NCI-H2107 (cell line): Measurements from ENCODE around the gene RPS18.

Source experiments
- DNase-seq: peaks from one replicate; lab custom pipeline; 2025; lab: John Stamatoyannopoulos, UW

Gene RPS18

GRCh38 chr6:33289784-33290315, 18.0 kb downstream of the RPS18 start:
- DNase-seq, result no peak

GRCh38 chr6:33290459-33290858, 18.6 kb downstream of the RPS18 start:
- no peak for DNase-seq

GRCh38 chr6:33292996-33293682, 21.3 kb downstream of the RPS18 start:
- DNase-seq, result no peak

- DNase-seq, result no peak
These were observed 22.4 kb downstream of the RPS18 start for GRCh38 chr6:33294086-33294823.

- DNase-seq, result no peak
These were observed 23.9 kb downstream of the RPS18 start for GRCh38 chr6:33295621-33296369.

- DNase-seq, result no peak
These were observed 25.0 kb downstream of the RPS18 start for GRCh38 chr6:33296797-33297405.

GRCh38 chr6:33297406-33297955, 25.6 kb downstream of the RPS18 start:
- no peak for DNase-seq

- no peak for DNase-seq
These were observed 26.3 kb downstream of the RPS18 start for GRCh38 chr6:33297956-33298772.

GRCh38 chr6:33298773-33299236, 26.9 kb downstream of the RPS18 start, which contains the start of gene RGL2:
RGL2 (minus strand) TSS chr6:33298942; CDS start chr6:33298610, 332 bp downstream.
- DNase-seq, result no peak

GRCh38 chr6:33299237-33299944, 27.5 kb downstream of the RPS18 start:
- peak; percentile 45 for DNase-seq

GRCh38 chr6:33301877-33302276, 30.0 kb downstream of the RPS18 start:
- no peak for DNase-seq

- no peak for DNase-seq
These were observed 32.3 kb downstream of the RPS18 start for GRCh38 chr6:33304216-33304615.

GRCh38 chr6:33305052-33305451, 33.2 kb downstream of the RPS18 start:
- DNase-seq, result no peak

GRCh38 chr6:33306356-33306755, 34.5 kb downstream of the RPS18 start:
- no peak for DNase-seq

GRCh38 chr6:33312361-33313104, 40.7 kb downstream of the RPS18 start:
- DNase-seq, result no peak

- DNase-seq, result no peak
These were observed 41.3 kb downstream of the RPS18 start for GRCh38 chr6:33313105-33313708.

- DNase-seq, result no peak
These were observed 42.0 kb downstream of the RPS18 start, which contains the start of gene TAPBP for GRCh38 chr6:33313709-33314514. TAPBP (minus strand) TSS chr6:33314078; CDS start chr6:33314041, 37 bp downstream.

- DNase-seq, result no peak
These were observed 42.7 kb downstream of the RPS18 start for GRCh38 chr6:33314515-33314942.
